GM03348 (cell line): ENCODE measurements around the gene SEPTIN3.

Source experiments
- DNase-seq: peaks from one replicate; pipeline ENCODE4 v3.0.0; 2012; ENCODE audit warnings: low spot score

The SEPTIN3 gene

GRCh38 chr22:42018224-42018623, 49.0 kb downstream of the SEPTIN3 start:
- DNase-seq, result no peak
